Smooth muscle cell (in vitro differentiated cells): ENCODE data around the gene SSNA1. TPM values are rescaled to one million over a fixed set of nuclear protein-coding genes. Genes with fewer than 3 reads are reported as not detected.
A peak's percentile ranks its signal among the peaks of the same experiment; 100 is the strongest.

Experiments used
- DNase-seq: peaks from one replicate; lab custom pipeline; 2025; ENCODE audit not compliant: unreplicated experiment; lab: John Stamatoyannopoulos, UW
- H2AFZ ChIP-seq: fragments of 200-600 bp; sonication (generic); 2 replicates; pipeline ENCODE4 v1.6.0; 2016; ENCODE audit warnings: antibody characterized with exemption, low read depth, mild to moderate bottlenecking
- H3F3A ChIP-seq: fragments of 200-600 bp; sonication (generic); 2 replicates; pipeline ENCODE4 v1.6.0; 2017; ENCODE audit warnings: antibody characterized with exemption, low read depth
- H3K27ac ChIP-seq: fragments of 200-600 bp; sonication (generic); 2 replicates; pipeline ENCODE4 v1.5.1; 2016; ENCODE audit warnings: low read depth, mild to moderate bottlenecking
- H3K27me3 ChIP-seq: fragments of 200-600 bp; sonication (generic); 2 replicates; pipeline ENCODE4 v1.6.1; 2016; ENCODE audit warnings: low read depth, mild to moderate bottlenecking
- H3K36me3 ChIP-seq: fragments of 200-600 bp; sonication (generic); 2 replicates; pipeline ENCODE4 v1.5.1; 2016; ENCODE audit warnings: low read depth
- H3K4me1 ChIP-seq: fragments of 200-600 bp; sonication (generic); 2 replicates; pipeline ENCODE4 v1.5.1; 2016; ENCODE audit warnings: low read depth
- H3K4me2 ChIP-seq: fragments of 200-600 bp; sonication (generic); 2 replicates; pipeline ENCODE4 v1.6.0; 2016; ENCODE audit warnings: mild to moderate bottlenecking
- H3K4me3 ChIP-seq: fragments of 200-600 bp; sonication (generic); 2 replicates; pipeline ENCODE4 v1.5.1; 2016; ENCODE audit warnings: mild to moderate bottlenecking
- H3K79me2 ChIP-seq: fragments of 200-600 bp; sonication (generic); 2 replicates; pipeline ENCODE4 v1.6.0; 2016; ENCODE audit warnings: low read depth, mild to moderate bottlenecking
- H3K9ac ChIP-seq: fragments of 200-600 bp; sonication (generic); 2 replicates; pipeline ENCODE4 v1.6.0; 2016; ENCODE audit warnings: low read depth
- H3K9me3 ChIP-seq: fragments of 200-600 bp; sonication (generic); replicated peaks from 2 replicates; pipeline ENCODE4 v1.5.1; 2016; ENCODE audit warnings: low read depth
- H4K20me1 ChIP-seq: fragments of 200-600 bp; sonication (generic); 2 replicates; pipeline ENCODE4 v1.6.0; 2016; ENCODE audit warnings: low read depth
- CTCF ChIP-seq: fragments of 200-600 bp; sonication (generic); IDR thresholded peaks from 2 replicates; pipeline ENCODE4 v1.5.1; 2017; ENCODE audit warnings: borderline replicate concordance, mild to moderate bottlenecking, antibody characterized with exemption; ENCODE audit not compliant: insufficient read depth, poor library complexity, severe bottlenecking
- WGBS: methylation state at CpG from one replicate; pipeline ENCODE4 v1.1.7; 2016; ENCODE audit warnings: low lambda C conversion rate; 5-methylcytosine and 5-hydroxymethylcytosine counted together
- polyA plus RNA-seq: library from polyadenylated mRNA; unstranded; fragments of >200 nt; fragmentation: Nextera tagmentation; extraction: Ambion mirVana; gene quantifications from 2 replicates; pipeline ENCODE4 v1.2.1, GENCODE V29; 2016
- total RNA-seq: library from RNA; depleted of rRNA; stranded (reverse); fragments of >200 nt; gene quantifications from 2 replicates; pipeline ENCODE4 v1.2.3, GENCODE V29; 2014

Gene SSNA1
- total and polyA plus RNA-seq, 2 experiments from 2014 or later = 69.5 to 84.9 TPM

- 93% methylated on average over 47 of the region's 52 CpGs for WGBS
- H3K79me2 ChIP-seq = no peaks in the 10 kb centered on the region
- H4K20me1 ChIP-seq = no peaks in the 10 kb centered on the region
- peaks cover 8% of the 10 kb centered on the region for H3K4me1 ChIP-seq
- H2AFZ ChIP-seq = no peak overlapping the region
- no peaks in the 10 kb centered on the region for H3K36me3 ChIP-seq
- no peaks in the 10 kb centered on the region for H3K9me3 ChIP-seq
- no peaks in the 10 kb centered on the region for H3K27me3 ChIP-seq
- H3K9ac ChIP-seq = no peak overlapping the region
- no peak overlapping the region for H3K4me2 ChIP-seq
- no peak for TF ChIP-seq CTCF
- no peaks in the 10 kb centered on the region for H3F3A ChIP-seq
- no peak for DNase-seq
- no peak overlapping the region for H3K4me3 ChIP-seq
- no peak overlapping the region for H3K27ac ChIP-seq
Observed at GRCh38 chr9:137220317-137221094, 32.0 kb downstream of the SSNA1 start.

- peaks cover 8% of the 10 kb centered on the region for H3K4me1 ChIP-seq
- no peaks in the 10 kb centered on the region for H3K36me3 ChIP-seq
- no peak overlapping the region for H3K27ac ChIP-seq
- DNase-seq = no peak
- peak overlapping the region; percentile 85 for H3K4me2 ChIP-seq
- no peak for TF ChIP-seq CTCF
- H3K4me3 ChIP-seq = no peak overlapping the region
- H3K9ac ChIP-seq = no peak overlapping the region
- H4K20me1 ChIP-seq = no peaks in the 10 kb centered on the region
- no peaks in the 10 kb centered on the region for H3K27me3 ChIP-seq
- no peak overlapping the region for H2AFZ ChIP-seq
- no peaks in the 10 kb centered on the region for H3F3A ChIP-seq
- H3K9me3 ChIP-seq = no peaks in the 10 kb centered on the region
- 96% methylated on average over 9 of the region's 14 CpGs for WGBS
- no peaks in the 10 kb centered on the region for H3K79me2 ChIP-seq
Observed at GRCh38 chr9:137221095-137221505, 32.6 kb downstream of the SSNA1 start.

- Histone ChIP-seq H4K20me1 (no peaks in the 10 kb centered on the region), H3K9me3 (no peaks in the 10 kb centered on the region), H3K27me3 (no peaks in the 10 kb centered on the region), H2AFZ (no peak overlapping the region), H3K36me3 (no peaks in the 10 kb centered on the region), H3K79me2 (no peaks in the 10 kb centered on the region), H3K4me2 (peak overlapping the region; percentile 85), H3K4me1 (peaks cover 8% of the 10 kb centered on the region), H3K9ac (no peak overlapping the region), H3K27ac (no peak overlapping the region), H3F3A (no peaks in the 10 kb centered on the region), H3K4me3 (peak overlapping the region; percentile 48)
- 18% methylated on average over 6 of the region's 61 CpGs for WGBS
- TF ChIP-seq CTCF = no peak
- DNase-seq = no peak
Observed at GRCh38 chr9:137221506-137222111, 33.1 kb downstream of the SSNA1 start.
